Endodermal cell (in vitro differentiated cells): Measurements from ENCODE around the gene C9orf50. TPM values are rescaled to one million over a fixed set of nuclear protein-coding genes. Genes with fewer than 3 reads are reported as not detected.

ENCODE experiments used
- DNase-seq: peaks from one replicate; pipeline ENCODE4 v3.0.0-alpha.2; 2017
- H3K27ac ChIP-seq: 2 replicates; pipeline ENCODE4 v1.5.1; 2013; ENCODE audit warnings: mild to moderate bottlenecking, low read depth, low read length, moderate library complexity
- H3K27me3 ChIP-seq: 2 replicates; pipeline ENCODE4 v1.6.1; 2013; ENCODE audit warnings: mild to moderate bottlenecking, low read length, moderate library complexity; ENCODE audit not compliant: insufficient read depth, control insufficient read depth, poor library complexity, severe bottlenecking
- H3K36me3 ChIP-seq: 2 replicates; pipeline ENCODE4 v1.7.0; 2013; ENCODE audit warnings: mild to moderate bottlenecking, low read length, moderate library complexity; ENCODE audit not compliant: control insufficient read depth, insufficient read depth
- H3K4me1 ChIP-seq: one replicate; pipeline ENCODE4 v1.7.0; 2013; ENCODE audit warnings: low read length; ENCODE audit not compliant: control insufficient read depth, insufficient read depth
- H3K4me3 ChIP-seq: 2 replicates; pipeline ENCODE4 v1.5.1; 2013; ENCODE audit warnings: mild to moderate bottlenecking, low read length, moderate library complexity
- H3K9ac ChIP-seq: 2 replicates; pipeline ENCODE4 v1.6.1; 2013; ENCODE audit warnings: mild to moderate bottlenecking, low read length, moderate library complexity; ENCODE audit not compliant: poor library complexity, severe bottlenecking; ENCODE audit errors: extremely low read depth
- H3K9me3 ChIP-seq: 2 replicates; pipeline ENCODE4 v1.6.1; 2013; ENCODE audit warnings: mild to moderate bottlenecking, low read length, moderate library complexity; ENCODE audit not compliant: control insufficient read depth
- H3K27ac Mint-ChIP-seq: 2 replicates; pipeline ENCODE4 v1.8.0; 2020; ENCODE audit warnings: mixed read lengths
- H3K27me3 Mint-ChIP-seq: 2 replicates; pipeline ENCODE4 v1.8.0; 2021; ENCODE audit warnings: mild to moderate bottlenecking, mixed read lengths; ENCODE audit not compliant: insufficient read depth
- H3K36me3 Mint-ChIP-seq: 2 replicates; pipeline ENCODE4 v1.8.0; 2020; ENCODE audit warnings: low read depth, mixed read lengths
- H3K4me1 Mint-ChIP-seq: 2 replicates; pipeline ENCODE4 v1.8.0; 2020; ENCODE audit warnings: mixed read lengths
- H3K4me3 Mint-ChIP-seq: 2 replicates; pipeline ENCODE4 v1.8.0; 2020; ENCODE audit warnings: mild to moderate bottlenecking, moderate library complexity, mixed read lengths
- H3K9me3 Mint-ChIP-seq: 2 replicates; pipeline ENCODE4 v1.8.0; 2020; ENCODE audit warnings: mild to moderate bottlenecking, mixed read lengths
- WGBS, 2 experiments: methylation state at CpG; one replicate each; pipeline versions ENCODE4 v1.1.5 to v1.1.7; 2013; ENCODE audit warnings: missing lambda C conversion rate in 2 of 2, mixed read lengths in 1 of 2; ENCODE audit not compliant: insufficient coverage in 1 of 2, insufficient read length in 1 of 2; 5-methylcytosine and 5-hydroxymethylcytosine counted together
- total RNA-seq, 2 donors: library from RNA; stranded (reverse); fragmentation: NEBNext Ultra II Directional in 1 of 2; extraction: Animal tissue kit (Norgen Biotek cat#: 25700) in 1 of 2; gene quantifications; 2 replicates in 1 of 2; 3 replicates in 1 of 2; pipeline ENCODE4 v1.2.1, GENCODE V29; 2021
- TF ChIP-seq, protein P1 (sequence below): fragments of 200-600 bp; sonication (generic); conservative IDR thresholded peaks from 2 replicates; pipeline ENCODE4 v1.5.0; 2021; ENCODE audit warnings: antibody characterized with exemption, mild to moderate bottlenecking

Gene C9orf50
- total RNA-seq, 2 donors from 2014 or later = not detected

DNA sequence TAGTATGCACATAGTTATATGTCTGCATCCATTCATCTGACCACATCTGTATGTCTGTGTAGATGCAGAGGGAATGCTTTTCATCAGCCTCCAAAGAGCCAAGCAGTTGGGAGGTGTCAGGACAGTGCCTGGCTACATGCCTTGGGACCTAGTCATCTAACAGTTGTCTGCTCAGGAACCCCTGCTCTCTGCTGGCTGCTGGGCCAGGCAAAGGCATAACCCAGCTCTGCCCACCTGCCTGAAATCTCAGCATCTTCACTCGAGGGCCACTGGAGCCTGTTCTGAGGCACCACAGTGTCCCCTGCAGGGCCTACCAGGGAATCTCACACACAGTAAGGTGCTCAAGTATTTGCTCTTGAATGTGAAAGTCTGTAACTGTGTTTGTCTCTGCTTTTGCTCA lies 3.7 kb downstream of the C9orf50 start:
- Mint-ChIP-seq H3K4me1 (peaks cover 3% of the 10 kb centered on the region), H3K27me3 (peaks cover 43% of the 10 kb centered on the region), H3K9me3 (no peaks in the 10 kb centered on the region), H3K4me3 (no peak overlapping the region), H3K27ac (no peak overlapping the region), H3K36me3 (no peaks in the 10 kb centered on the region)
- peak; percentile 83 for DNase-seq
- no peaks in the 10 kb centered on the region for H3K36me3 ChIP-seq
- peaks cover 30% of the 10 kb centered on the region for H3K27me3 ChIP-seq
- H3K4me3 ChIP-seq = no peak overlapping the region
- H3K9ac ChIP-seq = no peak overlapping the region
- H3K27ac ChIP-seq = no peak overlapping the region
- no peaks in the 10 kb centered on the region for H3K4me1 ChIP-seq
- 20 to 40% methylated on average over 1 of the region's 1 CpG for WGBS, 2 experiments
- H3K9me3 ChIP-seq = no peaks in the 10 kb centered on the region
- TF ChIP-seq, protein P1, sequence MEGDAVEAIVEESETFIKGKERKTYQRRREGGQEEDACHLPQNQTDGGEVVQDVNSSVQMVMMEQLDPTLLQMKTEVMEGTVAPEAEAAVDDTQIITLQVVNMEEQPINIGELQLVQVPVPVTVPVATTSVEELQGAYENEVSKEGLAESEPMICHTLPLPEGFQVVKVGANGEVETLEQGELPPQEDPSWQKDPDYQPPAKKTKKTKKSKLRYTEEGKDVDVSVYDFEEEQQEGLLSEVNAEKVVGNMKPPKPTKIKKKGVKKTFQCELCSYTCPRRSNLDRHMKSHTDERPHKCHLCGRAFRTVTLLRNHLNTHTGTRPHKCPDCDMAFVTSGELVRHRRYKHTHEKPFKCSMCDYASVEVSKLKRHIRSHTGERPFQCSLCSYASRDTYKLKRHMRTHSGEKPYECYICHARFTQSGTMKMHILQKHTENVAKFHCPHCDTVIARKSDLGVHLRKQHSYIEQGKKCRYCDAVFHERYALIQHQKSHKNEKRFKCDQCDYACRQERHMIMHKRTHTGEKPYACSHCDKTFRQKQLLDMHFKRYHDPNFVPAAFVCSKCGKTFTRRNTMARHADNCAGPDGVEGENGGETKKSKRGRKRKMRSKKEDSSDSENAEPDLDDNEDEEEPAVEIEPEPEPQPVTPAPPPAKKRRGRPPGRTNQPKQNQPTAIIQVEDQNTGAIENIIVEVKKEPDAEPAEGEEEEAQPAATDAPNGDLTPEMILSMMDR = peak; percentile 81

DNA sequence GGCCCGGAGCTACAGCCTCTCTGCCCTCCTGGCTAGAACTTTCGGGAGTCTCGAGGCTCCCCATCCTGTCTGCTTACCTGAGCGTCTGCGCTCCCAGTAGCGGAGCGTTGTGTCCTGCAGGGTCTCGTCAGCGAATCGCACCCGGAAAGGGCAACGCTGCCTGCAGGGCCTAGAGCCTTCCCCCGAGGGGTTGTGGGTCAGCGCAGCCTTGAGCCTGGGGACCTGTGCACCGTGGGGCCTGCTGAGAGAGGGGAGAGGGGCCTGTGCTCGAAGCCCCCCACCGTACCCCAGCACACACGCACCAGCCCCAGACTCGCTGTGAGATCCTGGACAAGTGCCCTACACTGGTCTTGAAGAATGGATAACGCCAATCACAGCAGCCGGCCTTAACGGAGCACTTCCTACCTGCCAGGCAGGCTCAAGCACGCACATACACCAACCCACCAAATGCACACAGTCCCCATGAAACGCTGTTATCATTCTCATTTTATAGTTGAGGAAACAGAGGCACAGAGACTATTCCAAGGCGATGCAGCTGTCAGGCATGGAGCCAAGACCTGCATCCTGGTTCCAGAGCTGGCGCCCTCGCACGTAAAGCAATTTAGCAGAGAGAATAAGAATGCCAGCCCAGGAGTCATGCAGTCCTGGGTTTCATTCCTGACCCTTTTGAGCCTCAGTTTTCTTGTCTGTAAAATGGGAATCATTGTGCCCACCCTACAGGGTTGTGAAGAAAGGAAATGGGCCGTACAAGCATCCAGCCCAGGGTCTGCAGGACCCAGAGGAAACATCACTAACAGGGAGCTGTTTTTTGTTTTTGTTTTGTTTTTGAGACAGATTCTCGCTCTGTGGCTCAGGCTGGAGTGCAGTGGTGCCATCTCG lies 5.3 kb downstream of the C9orf50 start:
- DNase-seq = no peak
- peaks cover 2% of the 10 kb centered on the region for H3K4me1 Mint-ChIP-seq
- H3K27ac Mint-ChIP-seq = no peak overlapping the region
- Histone ChIP-seq H3K9me3 (no peaks in the 10 kb centered on the region), H3K36me3 (no peaks in the 10 kb centered on the region), H3K27ac (no peak overlapping the region), H3K9ac (no peak overlapping the region), H3K4me1 (no peaks in the 10 kb centered on the region), H3K4me3 (no peak overlapping the region), H3K27me3 (peaks cover 17% of the 10 kb centered on the region)
- TF ChIP-seq, protein P1 = no peak
- no peak overlapping the region for H3K4me3 Mint-ChIP-seq
- H3K27me3 Mint-ChIP-seq = peaks cover 31% of the 10 kb centered on the region
- WGBS, 2 experiments = 93 to 95% methylated on average over 10 to 31 of the region's 31 CpGs
- H3K36me3 Mint-ChIP-seq = no peaks in the 10 kb centered on the region
- H3K9me3 Mint-ChIP-seq = no peaks in the 10 kb centered on the region

DNA sequence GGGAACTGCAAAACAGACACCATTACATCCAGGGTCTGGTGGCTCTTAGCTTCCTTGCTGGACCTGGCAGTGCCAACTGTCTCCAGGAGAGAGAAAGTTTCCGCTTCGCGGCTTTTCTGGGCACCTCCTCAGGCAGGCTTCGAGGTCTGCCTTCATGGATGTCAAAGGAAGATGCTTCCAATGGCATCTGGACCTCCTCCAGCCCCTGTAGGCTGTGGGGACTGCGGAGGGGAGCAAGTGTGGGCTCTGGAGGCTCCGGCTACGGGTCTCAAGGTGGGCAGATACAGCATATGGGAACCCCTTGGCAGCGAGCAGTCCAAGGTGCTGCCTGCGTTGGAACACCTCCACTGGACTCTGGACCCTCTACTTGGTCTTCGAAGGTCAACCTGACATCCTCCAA lies 6.0 kb downstream of the C9orf50 start:
- WGBS, 2 experiments = 90 to 98% methylated on average over 5 to 10 of the region's 10 CpGs
- Mint-ChIP-seq H3K4me1 (peaks cover 2% of the 10 kb centered on the region), H3K27ac (no peak overlapping the region), H3K4me3 (no peak overlapping the region), H3K36me3 (no peaks in the 10 kb centered on the region), H3K27me3 (peaks cover 29% of the 10 kb centered on the region), H3K9me3 (no peaks in the 10 kb centered on the region)
- TF ChIP-seq, protein P1 = no peak
- no peak overlapping the region for H3K27ac ChIP-seq
- H3K4me3 ChIP-seq = no peak overlapping the region
- no peaks in the 10 kb centered on the region for H3K36me3 ChIP-seq
- DNase-seq = no peak
- H3K9ac ChIP-seq = no peak overlapping the region
- no peaks in the 10 kb centered on the region for H3K9me3 ChIP-seq
- H3K27me3 ChIP-seq = peaks cover 12% of the 10 kb centered on the region
- no peaks in the 10 kb centered on the region for H3K4me1 ChIP-seq
